Measurements from ENCODE around the gene ZBTB48.
A peak's percentile ranks its signal among the peaks of the same experiment; 100 is the strongest.

ZBTB48 gene

DNA sequence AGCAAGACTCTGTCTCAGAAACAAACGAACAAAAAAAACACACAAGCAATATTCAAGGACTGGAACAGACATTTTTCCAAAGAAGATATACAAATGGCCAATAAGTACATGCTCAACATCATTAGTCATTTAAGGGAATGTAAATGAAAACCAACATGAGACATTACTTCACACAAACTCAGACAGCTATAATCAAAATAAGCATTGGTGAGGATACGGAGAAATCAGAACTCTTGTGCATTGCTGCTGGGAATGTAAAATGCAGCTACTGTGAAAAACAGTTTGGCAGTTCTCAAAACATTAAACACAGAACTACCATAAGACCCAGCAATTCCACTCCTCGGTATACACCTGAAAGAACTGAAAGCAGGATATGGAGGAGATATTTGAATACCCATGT lies 40.8 kb upstream of the ZBTB48 start:
- no peak overlapping the region for H3K4me3 ChIP-seq (ENCODE audit: low read depth, low read length)
- TF ChIP-seq, protein P1, sequence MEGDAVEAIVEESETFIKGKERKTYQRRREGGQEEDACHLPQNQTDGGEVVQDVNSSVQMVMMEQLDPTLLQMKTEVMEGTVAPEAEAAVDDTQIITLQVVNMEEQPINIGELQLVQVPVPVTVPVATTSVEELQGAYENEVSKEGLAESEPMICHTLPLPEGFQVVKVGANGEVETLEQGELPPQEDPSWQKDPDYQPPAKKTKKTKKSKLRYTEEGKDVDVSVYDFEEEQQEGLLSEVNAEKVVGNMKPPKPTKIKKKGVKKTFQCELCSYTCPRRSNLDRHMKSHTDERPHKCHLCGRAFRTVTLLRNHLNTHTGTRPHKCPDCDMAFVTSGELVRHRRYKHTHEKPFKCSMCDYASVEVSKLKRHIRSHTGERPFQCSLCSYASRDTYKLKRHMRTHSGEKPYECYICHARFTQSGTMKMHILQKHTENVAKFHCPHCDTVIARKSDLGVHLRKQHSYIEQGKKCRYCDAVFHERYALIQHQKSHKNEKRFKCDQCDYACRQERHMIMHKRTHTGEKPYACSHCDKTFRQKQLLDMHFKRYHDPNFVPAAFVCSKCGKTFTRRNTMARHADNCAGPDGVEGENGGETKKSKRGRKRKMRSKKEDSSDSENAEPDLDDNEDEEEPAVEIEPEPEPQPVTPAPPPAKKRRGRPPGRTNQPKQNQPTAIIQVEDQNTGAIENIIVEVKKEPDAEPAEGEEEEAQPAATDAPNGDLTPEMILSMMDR (conservative IDR thresholded peaks at IDR 0.05; ENCODE audit: low read depth, low read length) = no peak
- DNase-seq (ENCODE audit: low read depth) = peak; percentile 85

DNA sequence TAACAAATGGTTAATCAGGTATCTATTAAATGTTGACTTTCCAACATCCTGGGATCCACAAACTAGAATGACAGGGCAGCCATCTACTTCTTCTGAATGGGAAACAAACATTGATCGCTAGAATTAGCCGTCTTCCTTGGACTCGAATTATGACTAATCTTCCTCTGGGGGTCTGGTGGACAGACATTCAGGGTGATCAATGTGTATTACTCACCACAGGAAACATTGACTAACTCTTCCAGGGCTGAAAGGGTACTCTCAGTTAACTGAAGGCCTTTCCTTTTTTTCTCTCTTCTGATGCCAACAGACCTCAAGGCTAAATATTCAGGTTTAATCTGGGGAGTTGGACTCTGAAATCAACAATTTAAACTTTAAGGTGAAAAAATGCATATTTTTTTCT lies 35.0 kb upstream of the ZBTB48 start:
- TF ChIP-seq, protein P1 (conservative IDR thresholded peaks at IDR 0.05; ENCODE audit: low read depth, low read length) = no peak
- no peak overlapping the region for H3K4me3 ChIP-seq (ENCODE audit: low read depth, low read length)
- peak; percentile 58 for DNase-seq (ENCODE audit: low read depth)

- DNase-seq (ENCODE audit: low read depth) = peak; percentile 82
- TF ChIP-seq, protein P1 (conservative IDR thresholded peaks at IDR 0.05; ENCODE audit: low read depth, low read length) = no peak
- H3K4me3 ChIP-seq (ENCODE audit: low read depth, low read length) = no peak overlapping the region
These were observed 34.3 kb upstream of the ZBTB48 start for GRCh38 chr1:6545276-6546112.

GRCh38 chr1:6546326-6546725 lies 33.5 kb upstream of the ZBTB48 start:
- TF ChIP-seq, protein P1 (conservative IDR thresholded peaks at IDR 0.05; ENCODE audit: low read depth, low read length) = no peak
- H3K4me3 ChIP-seq (ENCODE audit: low read depth, low read length) = no peak overlapping the region
- DNase-seq (ENCODE audit: low read depth) = no peak

- DNase-seq (ENCODE audit: low read depth) = peak; percentile 51
- H3K4me3 ChIP-seq (ENCODE audit: low read depth, low read length) = no peak overlapping the region
- TF ChIP-seq, protein P1 (conservative IDR thresholded peaks at IDR 0.05; ENCODE audit: low read depth, low read length) = peak; percentile 40
These were observed 32.5 kb upstream of the ZBTB48 start for GRCh38 chr1:6547301-6547700.

DNA sequence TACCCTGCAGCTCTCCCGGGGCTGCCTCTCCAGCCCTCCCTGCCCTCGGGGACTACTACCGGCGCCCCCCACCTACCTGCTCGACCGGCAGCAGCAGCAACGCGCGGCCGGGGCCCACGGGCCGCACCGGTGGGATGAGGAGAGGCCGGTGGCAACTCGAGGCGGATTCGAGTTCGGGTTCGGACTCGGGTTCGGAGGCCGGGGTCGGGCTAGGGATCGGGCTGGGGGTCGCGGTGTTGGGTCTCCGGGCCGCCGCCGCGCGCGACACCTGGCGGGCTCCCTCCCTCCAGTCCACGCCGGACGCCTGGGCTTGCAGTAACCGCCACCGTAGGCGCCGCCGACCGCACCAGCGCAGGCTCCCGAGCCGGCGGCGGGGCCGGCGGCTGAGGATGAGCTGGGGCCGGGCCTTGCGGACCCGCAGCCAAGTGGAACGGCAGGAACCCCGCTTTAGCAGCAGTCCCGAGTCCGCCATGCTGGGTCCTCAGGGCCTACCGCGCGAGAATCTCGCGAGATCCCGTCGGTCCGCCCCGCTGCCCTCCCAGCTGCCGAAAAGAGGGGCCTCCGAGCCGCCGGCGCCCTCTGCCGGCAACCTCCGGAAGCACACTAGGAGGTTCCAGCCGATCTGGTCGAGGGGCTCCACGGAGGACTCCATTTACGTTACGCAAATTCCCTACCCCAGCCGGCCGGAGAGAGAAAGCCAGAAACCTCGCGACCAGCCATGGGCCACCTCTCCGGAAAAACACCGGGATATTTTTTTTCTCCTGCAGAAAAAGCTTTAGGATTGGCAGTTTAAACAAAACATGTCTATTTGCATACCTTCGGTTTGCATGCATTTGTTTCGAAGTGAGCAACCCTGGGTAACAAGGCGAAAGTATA lies 25.5 kb upstream of the ZBTB48 start, which contains the start of gene NOL9:
TSS of gene NOL9 (minus strand) at position 483 of the 876 bp plus-strand sequence. CDS start at position 472, 11 bp downstream.
- H3K4me3 ChIP-seq (ENCODE audit: low read depth, low read length) = peak within 1 kb of the TSS; percentile 90
- DNase-seq (ENCODE audit: low read depth) = peak; percentile 93
- TF ChIP-seq, protein P1 (conservative IDR thresholded peaks at IDR 0.05; ENCODE audit: low read depth, low read length) = peak; percentile 91

All from choroid plexus epithelial cell (primary cell).